Testis (tissue), 5 donors: ENCODE measurements around the gene DPH6. TPM values are rescaled to one million over a fixed set of nuclear protein-coding genes. Genes with fewer than 3 reads are reported as not detected.
"Not testable (repeated sequence)": the region's sequence is repeated elsewhere in the genome, so short reads cannot be mapped to it uniquely, and the experiment has no call there.

Source experiments
- DNase-seq: peaks from one replicate; pipeline ENCODE4 v3.0.0-alpha.2; 2019
- H3K27ac ChIP-seq, 2 donors: fragments of 200-600 bp; sonication (generic); one replicate each; pipeline ENCODE4 v1.5.1; 2019
- H3K27me3 ChIP-seq: fragments of 200-600 bp; sonication (generic); one replicate; pipeline ENCODE4 v1.5.1; 2019
- H3K36me3 ChIP-seq: fragments of 200-600 bp; sonication (generic); one replicate; pipeline ENCODE4 v1.5.1; 2017; ENCODE audit warnings: low read depth; ENCODE audit errors: missing control alignments
- H3K4me1 ChIP-seq: fragments of 200-600 bp; sonication (generic); one replicate; pipeline ENCODE4 v1.5.1; 2019
- H3K4me3 ChIP-seq, 2 donors: fragments of 200-600 bp; sonication (generic); one replicate each; pipeline ENCODE4 v1.5.1; 2017 to 2019
- H3K9me3 ChIP-seq: fragments of 200-600 bp; sonication (generic); one replicate; pipeline ENCODE4 v1.5.1; 2017
- CTCF ChIP-seq, 3 experiments: fragments of 450-650 bp in 2 of 3; fragments of 200-600 bp in 1 of 3; sonication (generic) in 1 of 3; IDR thresholded peaks; one replicate each; pipeline ENCODE4 v1.5.1; 2016 to 2019; ENCODE audit warnings: antibody characterized with exemption in 3 of 3, mild to moderate bottlenecking in 2 of 3, moderate library complexity in 1 of 3
- POLR2A ChIP-seq: fragments of 450-650 bp; IDR thresholded peaks from one replicate; pipeline ENCODE4 v1.6.1; 2017; ENCODE audit warnings: antibody characterized with exemption, mild to moderate bottlenecking, moderate library complexity
- WGBS, 2 donors: methylation state at CpG; one replicate each; pipeline ENCODE4 v1.1.5; 2018; 5-methylcytosine and 5-hydroxymethylcytosine counted together
- intact Hi-C: fragments of 100-400 bp; cut with DNase I; formaldehyde crosslinking; loops from one replicate; pipeline ENCODE4 v1.15.1; 2023; ENCODE audit warnings: low total_unique reads
- long read RNA-seq, 2 donors: transcript quantifications; one replicate each; lab custom pipeline, GENCODE V29; 2026
- polyA plus RNA-seq: library from polyadenylated mRNA; stranded (reverse); fragments of 350-450 nt; fragmentation: Illumina TruSeq; extraction: RNeasy Lipid Tissue Mini Kit (QIAGEN cat#74804); gene quantifications from one replicate; pipeline ENCODE4 v1.2.3, GENCODE V29; 2014; ENCODE audit warnings: low read depth, low replicate concordance; ENCODE audit not compliant: insufficient read depth
- total RNA-seq, 2 donors: library from RNA; depleted of rRNA; stranded (reverse); fragments of >200 nt; gene quantifications; one replicate each; pipeline ENCODE4 v1.2.3, GENCODE V29; 2016

Gene DPH6
- total RNA-seq (10 to 100 TPM; 30.8 to 37.2 TPM), polyA plus RNA-seq (11.6 TPM)
- long read RNA-seq, donor 1, partial matches to known transcripts = 0 of 4 reads
- long read RNA-seq, donor 1, other reads (novel, unspliced or antisense) = 0 of 4 reads
- long read RNA-seq, donor 2, partial matches to known transcripts = 0 of 4 reads
- long read RNA-seq, donor 2, other reads (novel, unspliced or antisense) = 0 of 4 reads

- Histone ChIP-seq H3K4me3 (peak within 1 kb of the TSS; percentile 78 to 89), H3K4me1 (peaks cover 9% of the 10 kb centered on the region), H3K9me3 (no peaks in the 10 kb centered on the region), H3K27me3 (no peaks in the 10 kb centered on the region), H3K36me3 (no peaks in the 10 kb centered on the region), H3K27ac (peak within 1 kb of the TSS; percentile 96 to 98)
- TF ChIP-seq CTCF (IDR thresholded peaks at IDR 0.05) (no peak), POLR2A (no peak)
- WGBS, 2 donors = 0 to 1% methylated on average over 13 to 31 of the region's 66 CpGs
- DNase-seq = peak; percentile 88
- intact Hi-C loops = no loop called here
Measured at GRCh38 chr15:35545824-35546510, at the start of gene DPH6. Gene DPH6 (minus strand): TSS chr15:35546165. CDS start chr15:35546141, 24 bp downstream.

- 94 to 96% methylated on average over 1 of the region's 1 CpG for WGBS, 2 donors
- Histone ChIP-seq H3K9me3 (no peaks in the 10 kb centered on the region), H3K36me3 (no peaks in the 10 kb centered on the region), H3K4me3 (no peak overlapping the region), H3K27me3 (no peaks in the 10 kb centered on the region), H3K27ac (no peak overlapping the region), H3K4me1 (no peaks in the 10 kb centered on the region)
- no peak for TF ChIP-seq POLR2A
- TF ChIP-seq CTCF (IDR thresholded peaks at IDR 0.05) = no peak
- intact Hi-C loops = no loop called here
- DNase-seq = no peak
Measured at GRCh38 chr15:35595656-35596055, 49.7 kb upstream of the DPH6 start.

- DNase-seq, H3K27ac ChIP-seq, H3K27me3 ChIP-seq, H3K9me3 ChIP-seq, H3K4me3 ChIP-seq, H3K36me3 ChIP-seq, H3K4me1 ChIP-seq, intact Hi-C loops: not testable (repeated sequence)
- WGBS, 2 donors = 88 to 92% methylated on average over 2 of the region's 2 CpGs
Measured at GRCh38 chr15:35591987-35592386, 46.0 kb upstream of the DPH6 start.

- H3K36me3 ChIP-seq = no peaks in the 10 kb centered on the region
- no peaks in the 10 kb centered on the region for H3K9me3 ChIP-seq
- H3K27ac ChIP-seq = no peak overlapping the region
- no peaks in the 10 kb centered on the region for H3K4me1 ChIP-seq
- no peak overlapping the region for H3K4me3 ChIP-seq
- 72 to 91% methylated on average over 1 of the region's 1 CpG for WGBS, 2 donors
- DNase-seq = no peak
- H3K27me3 ChIP-seq = no peaks in the 10 kb centered on the region
- TF ChIP-seq CTCF (IDR thresholded peaks at IDR 0.05) (no peak), POLR2A (no peak)
- intact Hi-C loops = no loop called here
Measured at GRCh38 chr15:35583863-35584528, 38.0 kb upstream of the DPH6 start.

- H3K27me3 ChIP-seq = no peaks in the 10 kb centered on the region
- no peak for TF ChIP-seq CTCF (IDR thresholded peaks at IDR 0.05)
- intact Hi-C loops = no loop called here
- no peaks in the 10 kb centered on the region for H3K36me3 ChIP-seq
- no peak overlapping the region for H3K27ac ChIP-seq
- DNase-seq = no peak
- 94 to 95% methylated on average over 3 of the region's 3 CpGs for WGBS, 2 donors
- no peak overlapping the region for H3K4me3 ChIP-seq
- no peaks in the 10 kb centered on the region for H3K9me3 ChIP-seq
- H3K4me1 ChIP-seq = no peaks in the 10 kb centered on the region
Measured at GRCh38 chr15:35580606-35581005, 34.6 kb upstream of the DPH6 start.
